Activated naive CD8-positive, alpha-beta T cell treated with anti-CD3 and anti-CD28 coated beads, Interleukin-2, amount 50 U/mL, for 16 hours (primary cell): ENCODE results near the gene NAE1.
"Not testable (repeated sequence)": the region's sequence is repeated elsewhere in the genome, so short reads cannot be mapped to it uniquely, and the experiment has no call there.

Experiments
- DNase-seq: peaks from one replicate; pipeline ENCODE4 v3.0.0-alpha.2; 2020; ENCODE audit warnings: low read depth, low spot score

Gene NAE1

GRCh38 chr16:66802159-66802558 is 28.6 kb downstream of the NAE1 start:
- no peak for DNase-seq

GRCh38 chr16:66801320-66802105 is 29.3 kb downstream of the NAE1 start, which contains the start of gene TERB1:
Gene TERB1 (minus strand): TSS chr16:66801584. CDS start chr16:66796798, 4,786 bp downstream.
- DNase-seq: no peak

- DNase-seq: no peak
Observed at GRCh38 chr16:66800856-66801255, 29.9 kb downstream of the NAE1 start.

- DNase-seq: no peak
Observed at GRCh38 chr16:66798161-66798560, 32.6 kb downstream of the NAE1 start.

- DNase-seq: not testable (repeated sequence)
Observed at GRCh38 chr16:66793984-66794383, 36.8 kb downstream of the NAE1 start.

GRCh38 chr16:66790130-66790733 is 40.5 kb downstream of the NAE1 start:
- DNase-seq: no peak

- DNase-seq: no peak
Observed at GRCh38 chr16:66787427-66787826, 43.3 kb downstream of the NAE1 start.

GRCh38 chr16:66786551-66786950 is 44.2 kb downstream of the NAE1 start:
- DNase-seq: no peak

GRCh38 chr16:66776457-66776856 is 54.3 kb downstream of the NAE1 start:
- no peak for DNase-seq

- no peak for DNase-seq
Observed at GRCh38 chr16:66774981-66775380, 55.8 kb downstream of the NAE1 start.

- no peak for DNase-seq
Observed at GRCh38 chr16:66758086-66758485, 72.7 kb downstream of the NAE1 start.

- DNase-seq: no peak
Observed at GRCh38 chr16:66754819-66755218, 76.0 kb downstream of the NAE1 start.

GRCh38 chr16:66754211-66754610 is 76.6 kb downstream of the NAE1 start:
- no peak for DNase-seq

GRCh38 chr16:66752958-66753357 is 77.8 kb downstream of the NAE1 start:
- DNase-seq: no peak
